ENCODE data around the gene CDC42BPG.
A peak's percentile ranks its signal among the peaks of the same experiment; 100 is the strongest.

CDC42BPG gene

DNA sequence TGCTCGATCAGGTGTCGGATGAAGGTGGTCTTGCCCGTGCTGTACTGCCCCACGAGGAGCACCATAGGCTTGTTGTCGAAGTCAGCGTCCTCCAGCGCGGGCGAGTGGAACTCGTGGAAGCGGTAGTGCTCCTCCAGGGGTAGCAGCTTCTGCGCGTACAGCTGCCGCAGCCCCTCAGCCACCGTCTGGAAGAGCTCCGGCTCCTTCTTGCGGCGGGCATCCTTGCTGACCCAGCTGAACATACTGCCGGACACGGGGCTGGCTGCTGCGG, 33.7 kb upstream of the CDC42BPG start:
- no peak for DNase-seq

DNA sequence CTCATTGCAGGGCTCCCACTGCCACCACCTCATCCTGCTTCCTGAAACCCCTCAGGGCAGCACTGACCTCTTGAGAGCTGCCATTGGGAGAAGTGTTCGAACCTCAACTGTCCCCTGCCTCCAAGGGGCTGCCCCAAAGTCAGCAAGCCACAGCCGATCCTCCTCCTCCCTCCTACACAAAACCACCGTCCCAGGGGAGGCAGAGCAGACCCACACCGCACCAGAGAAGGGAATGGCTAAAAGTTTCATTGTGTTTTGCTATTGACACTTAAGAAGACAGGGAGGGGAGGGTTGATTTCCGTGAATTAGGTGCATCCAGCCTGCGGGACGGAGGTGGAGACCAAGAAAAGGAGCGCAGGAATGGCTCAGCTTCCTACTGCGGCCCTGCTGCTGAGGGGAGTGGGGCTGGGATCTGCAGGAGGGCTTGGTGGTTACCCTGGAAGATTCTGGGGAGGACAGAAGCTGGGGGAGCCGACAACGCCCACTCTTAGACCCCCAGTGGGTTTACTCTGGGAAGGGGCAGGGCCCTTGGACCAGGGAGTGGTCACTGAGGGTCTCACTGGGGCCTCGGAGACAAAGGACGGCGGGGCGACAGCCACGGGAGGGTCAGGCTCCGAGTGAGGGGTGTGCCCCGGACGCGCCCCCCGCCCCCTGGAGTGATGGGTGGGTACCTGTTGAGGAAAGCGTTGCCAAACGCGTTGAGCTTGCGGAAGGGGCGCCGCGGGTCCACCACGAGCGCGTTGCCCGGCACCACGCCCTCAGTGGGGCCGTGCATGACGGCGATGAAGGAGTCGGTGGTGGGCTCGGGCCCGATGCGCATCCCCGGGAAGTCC, 33.2 kb upstream of the CDC42BPG start:
- no peak for DNase-seq

DNA sequence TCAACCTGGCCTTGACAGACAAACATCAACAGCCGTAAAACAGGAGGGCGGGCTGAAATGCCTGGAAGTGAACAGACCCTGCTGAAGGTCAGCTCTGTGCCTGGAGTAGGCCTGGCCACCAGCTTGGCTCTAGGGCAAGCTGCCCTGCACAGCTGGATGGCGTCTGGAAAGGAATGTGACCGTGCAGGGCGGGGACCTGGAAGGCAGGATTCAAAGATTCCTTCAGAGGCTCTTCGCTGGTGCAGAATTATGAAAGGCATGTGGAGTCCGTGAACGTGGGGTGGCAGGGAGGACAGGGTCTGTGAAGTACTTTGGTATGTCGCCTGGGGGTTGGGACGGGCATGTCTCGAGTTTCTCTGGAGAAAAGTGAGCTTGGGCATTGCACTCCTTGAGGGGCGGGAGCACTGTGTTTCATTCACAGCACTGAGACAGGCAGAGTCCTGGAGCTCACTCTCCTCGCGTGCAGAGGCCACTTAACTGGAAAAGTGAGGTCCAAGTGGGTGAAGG, 32.4 kb upstream of the CDC42BPG start:
- no peak for DNase-seq

DNA sequence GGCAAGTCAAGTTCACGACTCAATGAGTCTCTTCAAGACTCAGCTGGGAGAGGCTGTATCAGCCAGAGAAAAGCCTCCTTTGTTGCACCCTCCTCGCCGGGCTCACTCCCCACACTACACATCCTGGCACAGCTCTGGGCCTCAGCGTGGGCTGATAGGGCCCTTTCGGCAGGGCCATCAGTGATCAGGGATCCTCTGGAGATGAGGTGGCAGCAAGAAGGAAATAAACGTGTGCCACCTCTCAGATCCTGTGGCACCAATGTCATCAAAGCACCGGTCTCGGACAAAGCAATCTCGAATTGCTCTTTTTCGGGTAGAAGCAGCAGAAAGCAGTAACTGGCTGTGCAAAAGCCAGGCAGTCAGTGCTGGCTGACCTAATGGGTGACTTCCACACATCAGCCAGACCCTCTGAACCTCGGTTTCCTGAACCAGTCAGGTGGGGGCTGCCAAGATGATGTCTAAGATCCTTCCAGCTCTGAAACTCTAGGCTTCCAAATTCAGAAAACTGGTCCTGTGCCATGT, 31.8 kb upstream of the CDC42BPG start:
- no peak for DNase-seq

DNA sequence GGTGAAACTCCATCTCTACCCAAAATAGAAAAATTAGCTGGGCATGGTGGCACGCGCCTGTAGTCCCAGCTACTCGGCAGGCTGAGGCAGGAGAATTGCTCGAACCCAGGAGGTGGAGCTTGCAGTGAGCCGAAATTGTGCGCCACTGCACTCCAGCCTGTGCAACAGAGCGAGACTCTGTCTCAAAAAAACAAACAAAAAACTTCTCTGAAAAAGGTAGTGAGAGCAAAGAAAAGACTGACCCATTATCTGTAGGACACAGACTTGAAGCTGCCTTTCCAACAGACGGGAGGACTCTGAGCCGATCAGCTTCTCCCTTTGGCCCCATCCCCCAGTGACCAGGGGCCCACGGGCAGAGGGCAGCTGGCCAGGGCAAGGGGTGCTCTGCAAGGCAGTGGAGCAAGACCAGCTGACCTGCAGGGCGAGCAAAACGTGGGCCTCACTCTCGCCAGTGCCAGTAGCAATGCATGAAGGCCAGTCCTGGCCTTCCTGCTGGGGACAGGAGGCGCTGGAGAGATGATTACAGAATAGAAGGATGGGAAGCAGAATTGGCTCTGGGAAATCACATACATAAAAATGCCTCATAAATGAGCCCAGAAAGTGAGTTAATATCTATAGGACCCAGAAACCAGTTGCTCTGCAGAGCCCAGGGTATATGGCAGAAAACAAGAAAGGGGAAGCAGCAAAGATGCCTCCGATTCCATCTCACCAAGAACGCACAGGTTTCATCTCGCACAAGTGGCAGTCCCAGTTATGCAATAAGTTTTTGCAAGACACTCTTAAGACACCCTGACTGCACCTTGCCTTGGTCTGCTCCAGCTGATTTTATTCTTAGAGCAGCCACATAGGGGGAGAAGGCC, 31.1 kb upstream of the CDC42BPG start:
- DNase-seq = no peak

DNA sequence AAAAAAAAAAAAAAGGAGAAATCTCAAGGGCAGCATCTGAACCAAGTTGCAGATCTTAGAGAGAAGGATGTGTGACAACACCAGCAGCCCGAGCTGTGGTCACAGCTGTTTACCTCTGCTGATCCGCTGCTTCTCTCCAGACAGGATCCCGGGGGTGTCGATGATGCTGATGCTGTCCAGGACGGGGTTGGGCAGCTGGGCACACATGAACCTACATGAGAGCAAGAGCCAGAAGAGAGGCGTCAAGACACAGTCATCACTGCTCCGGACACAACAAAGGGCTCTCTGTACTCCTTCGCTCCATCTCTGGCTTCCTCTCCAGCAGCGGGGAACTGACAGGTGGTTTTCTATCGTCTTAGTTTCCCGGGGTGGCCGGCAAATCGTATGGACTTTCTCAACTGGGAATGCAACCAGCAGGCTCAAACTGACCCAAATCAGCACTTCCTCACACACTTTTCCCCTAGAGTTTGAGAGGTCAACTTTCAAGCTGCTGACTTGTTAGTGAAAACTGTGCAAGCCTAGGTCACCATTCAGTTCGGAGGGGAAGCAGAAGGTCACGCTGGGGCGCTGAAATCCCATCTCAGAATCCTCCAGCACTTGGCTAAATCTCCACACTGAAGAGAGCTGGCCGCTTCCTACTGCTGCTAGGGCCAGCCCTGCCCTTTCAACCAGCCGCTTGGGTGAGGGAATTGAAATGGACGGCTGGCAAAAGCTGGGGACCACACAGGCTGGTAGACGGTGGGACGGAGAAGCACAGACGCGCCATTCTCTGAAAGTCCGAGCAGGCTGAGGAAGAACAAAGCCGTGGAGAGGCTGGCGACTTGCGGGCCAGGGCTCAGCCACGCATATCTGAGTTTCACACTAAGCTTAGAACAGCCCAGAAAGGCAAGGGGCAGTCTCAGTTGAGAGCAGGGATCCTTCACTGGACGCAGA, 30.1 kb upstream of the CDC42BPG start:
- no peak for DNase-seq

DNA sequence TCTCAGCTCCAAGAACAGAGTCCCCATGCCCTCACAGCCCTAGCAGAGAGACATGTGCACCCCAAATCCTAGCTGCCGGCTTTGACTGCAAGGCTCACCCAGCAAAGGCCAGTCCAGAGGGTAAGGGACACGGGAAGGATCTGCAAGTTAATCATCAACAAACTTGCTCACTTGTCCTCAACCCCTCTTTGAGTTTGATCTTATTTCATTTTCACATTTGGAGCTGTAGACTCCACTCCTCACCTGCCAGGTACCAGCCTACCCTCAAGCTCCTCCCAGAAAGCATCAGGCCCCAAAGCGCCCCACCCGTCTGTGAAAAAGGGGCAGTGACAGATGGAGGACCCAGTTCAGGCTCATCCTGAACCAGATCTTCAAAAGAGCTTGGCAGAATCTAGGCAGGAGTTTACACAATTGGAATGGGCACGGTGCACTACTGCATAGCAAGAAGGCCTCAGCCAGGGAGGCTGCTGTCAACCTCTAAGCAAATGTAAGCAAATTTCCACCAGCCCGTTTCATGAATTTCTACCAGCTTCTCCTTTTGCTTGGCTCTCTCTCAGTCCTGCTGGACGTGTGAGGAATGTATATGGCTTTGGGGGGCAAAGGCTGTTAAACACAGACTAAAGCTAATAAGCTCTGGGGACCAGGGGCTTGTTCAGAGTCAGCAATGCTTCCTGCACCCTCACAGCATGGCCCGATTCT, 28.5 kb upstream of the CDC42BPG start:
- DNase-seq = no peak

DNA sequence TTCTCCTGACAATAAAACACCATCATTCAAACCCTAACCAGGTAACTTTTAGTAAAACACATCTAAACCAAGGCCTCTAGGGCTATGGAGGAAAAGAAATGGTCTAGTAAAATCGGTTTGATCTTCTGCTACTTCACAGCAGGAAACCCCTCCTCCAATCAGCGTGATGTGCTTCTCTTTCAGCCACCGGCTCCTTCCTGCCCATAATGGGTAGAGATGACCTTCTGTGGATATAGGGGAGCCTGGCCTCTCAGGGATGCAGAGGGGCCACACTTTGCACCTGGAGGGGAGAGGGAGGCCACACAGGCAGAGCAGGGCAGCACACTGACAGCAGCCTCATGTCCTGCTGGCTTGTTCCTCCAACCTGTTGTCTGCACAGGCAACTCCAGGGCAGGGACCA, 27.0 kb upstream of the CDC42BPG start:
- DNase-seq = no peak

DNA sequence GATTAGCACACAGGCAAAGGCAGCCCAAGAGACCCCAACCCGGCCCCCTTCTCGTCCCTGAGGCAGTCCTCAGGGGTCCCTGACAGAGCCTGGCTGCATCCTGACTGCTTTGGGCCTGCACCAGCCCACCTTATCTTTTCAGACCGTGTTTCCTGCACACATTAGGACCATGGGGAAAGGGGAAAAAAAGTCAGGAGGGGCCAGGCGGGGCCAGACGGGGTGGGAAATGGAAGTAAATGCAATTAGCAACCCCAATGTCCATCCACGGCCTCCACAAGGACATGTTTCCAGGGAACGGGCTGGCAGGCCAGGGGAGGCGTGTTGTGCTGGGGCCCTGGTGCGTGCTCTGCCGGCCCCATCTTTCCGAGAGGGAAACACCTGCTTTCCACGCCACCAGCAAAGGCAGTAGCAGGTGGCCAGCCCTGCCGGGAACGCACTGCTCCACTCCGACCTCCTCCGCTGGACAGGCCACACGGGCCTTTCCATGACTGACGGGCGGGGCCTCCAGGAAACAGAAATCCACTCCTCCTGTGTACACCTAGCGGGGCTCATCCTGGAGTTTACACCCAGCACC, 26.5 kb upstream of the CDC42BPG start:
- DNase-seq = no peak

DNA sequence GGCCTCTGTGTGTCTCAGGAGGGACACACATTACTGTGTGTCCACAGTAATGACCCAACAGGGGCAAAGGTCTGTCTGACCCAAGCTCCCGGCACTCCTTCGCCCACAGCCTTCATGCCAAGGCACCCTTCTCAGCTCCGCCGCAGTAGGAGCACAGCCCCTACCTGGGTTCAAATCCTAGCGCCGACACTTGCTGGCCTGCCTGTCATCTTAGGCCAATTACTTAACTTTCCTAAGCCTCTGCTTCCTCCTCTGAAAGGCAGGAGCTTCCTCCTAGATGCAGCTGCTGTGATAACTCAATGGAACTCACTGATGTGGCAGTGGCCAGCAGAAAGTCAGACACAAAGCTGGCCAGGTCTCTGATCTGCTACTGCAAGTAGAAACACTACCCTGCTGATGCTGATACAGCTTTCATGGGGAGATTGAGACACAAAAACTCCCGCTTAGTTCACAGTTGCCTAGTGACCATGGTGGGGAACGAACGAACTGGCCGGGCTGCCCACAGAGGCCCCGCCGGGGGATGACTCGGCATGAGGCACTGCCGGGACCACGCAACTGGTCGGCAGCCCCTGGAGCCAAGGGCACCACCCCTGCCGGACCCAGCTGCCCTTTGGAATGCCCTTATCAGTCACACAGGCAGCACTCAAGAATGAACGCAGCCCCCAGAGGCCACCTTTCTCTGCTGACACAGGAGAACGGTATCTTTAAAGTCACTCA, 25.9 kb upstream of the CDC42BPG start:
- peak; percentile 31 for DNase-seq

DNA sequence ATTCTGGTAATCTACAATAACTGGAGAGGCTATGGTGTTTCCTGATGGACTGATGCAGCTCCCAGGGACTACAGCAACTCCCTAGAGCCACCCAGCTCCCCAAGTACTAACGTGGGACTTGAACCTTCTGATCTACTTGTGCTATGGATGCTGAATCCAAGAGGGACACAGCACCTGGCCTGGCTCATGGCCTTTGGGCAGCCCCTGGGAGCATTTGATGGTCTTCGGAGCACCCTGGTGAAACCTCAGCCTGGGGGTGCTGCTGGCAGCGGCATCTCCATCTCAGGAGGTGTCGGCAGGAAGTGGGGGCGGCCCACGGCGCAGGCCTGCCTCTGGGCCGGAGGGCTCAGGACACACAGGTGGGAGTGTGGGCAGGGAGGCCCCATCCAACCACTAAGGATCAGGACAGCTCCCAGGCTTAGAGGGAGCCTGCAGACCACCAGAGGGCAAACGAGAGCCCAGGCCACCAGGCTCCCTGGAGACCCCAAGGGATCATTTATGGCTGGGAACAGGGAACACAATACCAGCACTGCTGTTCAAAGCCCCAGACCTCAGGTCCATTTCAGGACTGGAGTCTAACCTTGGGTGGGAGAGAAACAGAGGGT, 25.2 kb upstream of the CDC42BPG start:
- no peak for DNase-seq

DNA sequence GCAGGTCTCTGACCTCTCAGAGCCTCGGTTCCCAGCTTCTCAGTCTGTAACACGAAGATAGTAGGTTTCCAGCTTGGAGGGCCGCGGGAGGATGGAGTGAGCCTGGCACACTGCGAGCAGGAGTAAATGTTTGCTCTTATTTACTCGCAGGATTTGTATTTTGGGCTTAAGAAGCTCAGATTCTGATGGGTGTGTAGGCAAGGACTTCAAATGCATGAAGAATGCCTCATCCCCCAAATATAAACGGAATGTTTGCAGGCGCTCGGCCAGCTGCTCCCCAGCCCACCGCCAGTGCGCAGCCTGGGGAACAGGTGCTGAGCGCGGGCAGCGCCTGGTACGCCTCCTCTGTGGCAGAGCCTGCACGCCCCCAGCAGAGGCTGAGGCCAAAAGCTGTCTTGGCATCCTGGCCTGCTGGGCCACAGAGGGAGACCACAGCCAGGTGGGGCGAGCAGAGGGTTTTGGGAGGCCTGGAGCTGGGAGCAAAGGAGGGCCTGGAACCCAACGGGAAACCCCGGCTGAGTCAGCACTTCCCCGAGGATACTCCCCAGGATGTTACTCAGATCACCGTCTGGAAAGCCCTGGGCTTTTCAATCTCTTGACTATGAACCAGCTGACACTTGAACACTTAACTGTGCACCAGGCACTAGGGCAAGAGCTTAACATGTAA, 24.6 kb upstream of the CDC42BPG start:
- DNase-seq = no peak

DNA sequence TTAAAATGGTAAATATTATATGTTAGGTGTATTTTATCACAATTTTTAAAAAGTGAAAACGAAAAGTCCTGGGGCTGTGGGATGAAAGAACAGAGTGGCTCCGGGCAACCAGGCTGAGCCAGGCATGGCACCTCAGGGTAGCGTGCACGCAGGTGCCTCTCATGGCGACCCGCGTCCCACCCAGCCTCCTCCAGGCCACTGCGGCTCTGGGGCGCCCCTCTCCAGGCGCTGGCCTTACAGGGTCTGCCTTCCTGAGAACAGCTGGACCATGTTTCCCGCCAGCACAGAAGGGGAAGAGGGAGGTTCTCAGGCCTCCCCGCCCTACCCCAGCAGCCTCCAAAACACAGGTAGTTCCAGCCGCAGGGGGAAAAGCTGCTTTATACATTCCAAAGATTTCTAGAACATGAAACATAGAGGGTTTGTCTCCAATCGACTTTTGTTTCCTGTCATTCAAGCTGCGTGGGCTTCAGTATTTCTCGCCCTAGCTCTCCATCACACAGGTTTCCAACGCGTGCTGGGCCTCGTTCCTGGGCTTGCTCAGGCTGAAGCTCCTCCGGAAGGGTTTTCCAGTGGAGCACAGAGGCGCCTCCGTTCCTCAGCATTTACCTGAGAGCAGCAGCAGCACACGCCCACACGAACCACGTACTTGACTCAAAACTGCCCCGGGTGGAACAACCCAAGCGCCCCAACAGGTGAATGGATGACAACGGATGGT, 23.5 kb upstream of the CDC42BPG start:
- no peak for DNase-seq

DNA sequence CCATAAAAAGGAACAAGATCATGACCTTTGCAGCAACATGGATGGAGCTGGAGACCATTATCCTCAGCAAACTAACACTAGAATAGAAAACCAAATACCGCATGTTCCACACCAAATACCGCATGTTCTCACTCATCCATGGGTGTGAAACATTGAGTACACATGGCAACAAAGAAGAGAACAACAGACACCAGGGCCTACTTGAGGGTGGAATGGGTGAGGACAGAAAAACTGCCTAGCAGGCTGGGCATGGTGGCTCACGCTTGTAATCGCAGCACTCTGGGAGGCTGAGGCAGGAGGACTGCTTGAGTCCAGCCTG, 21.7 kb upstream of the CDC42BPG start:
- no peak for DNase-seq

DNA sequence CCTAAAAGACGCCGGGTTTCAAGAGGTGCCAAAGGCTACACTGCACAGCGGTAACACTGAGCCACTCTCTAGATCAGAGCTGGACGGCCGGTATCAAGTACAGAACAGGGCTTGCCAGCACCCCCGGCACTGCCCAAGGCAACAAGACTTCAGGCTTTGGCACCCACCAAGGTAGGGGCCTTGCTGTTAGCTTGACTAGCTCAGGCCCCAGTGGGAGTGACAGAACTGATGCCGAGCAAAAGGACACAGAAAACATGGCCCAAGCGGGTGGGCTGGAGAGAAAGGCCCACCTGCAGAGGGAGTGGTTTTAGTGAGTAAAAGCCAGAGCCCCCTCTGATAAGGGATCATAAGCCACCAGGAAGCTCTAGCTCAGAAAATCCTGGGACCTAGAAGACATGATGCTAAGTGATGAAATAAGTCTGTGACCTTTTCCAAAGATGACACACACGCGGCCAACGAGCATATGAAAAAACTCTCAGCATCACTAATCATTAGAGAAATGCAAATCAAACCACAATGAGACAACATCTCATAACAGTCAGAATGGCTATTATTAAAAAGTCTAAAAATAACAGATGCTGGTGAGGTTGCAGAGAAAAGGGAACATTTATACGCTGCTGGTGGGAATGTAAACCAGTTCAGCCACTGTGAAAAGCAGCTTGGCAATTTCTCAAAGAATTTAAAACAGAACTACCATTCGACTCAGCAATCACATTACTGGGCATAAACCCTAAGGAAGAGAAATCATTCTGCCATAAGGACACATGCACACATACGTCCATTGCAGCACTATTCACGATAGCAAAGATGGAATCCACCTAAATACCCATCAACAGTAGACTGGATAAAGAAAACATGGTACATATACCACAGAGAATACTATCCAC, 21.1 kb upstream of the CDC42BPG start:
- DNase-seq = no peak

DNA sequence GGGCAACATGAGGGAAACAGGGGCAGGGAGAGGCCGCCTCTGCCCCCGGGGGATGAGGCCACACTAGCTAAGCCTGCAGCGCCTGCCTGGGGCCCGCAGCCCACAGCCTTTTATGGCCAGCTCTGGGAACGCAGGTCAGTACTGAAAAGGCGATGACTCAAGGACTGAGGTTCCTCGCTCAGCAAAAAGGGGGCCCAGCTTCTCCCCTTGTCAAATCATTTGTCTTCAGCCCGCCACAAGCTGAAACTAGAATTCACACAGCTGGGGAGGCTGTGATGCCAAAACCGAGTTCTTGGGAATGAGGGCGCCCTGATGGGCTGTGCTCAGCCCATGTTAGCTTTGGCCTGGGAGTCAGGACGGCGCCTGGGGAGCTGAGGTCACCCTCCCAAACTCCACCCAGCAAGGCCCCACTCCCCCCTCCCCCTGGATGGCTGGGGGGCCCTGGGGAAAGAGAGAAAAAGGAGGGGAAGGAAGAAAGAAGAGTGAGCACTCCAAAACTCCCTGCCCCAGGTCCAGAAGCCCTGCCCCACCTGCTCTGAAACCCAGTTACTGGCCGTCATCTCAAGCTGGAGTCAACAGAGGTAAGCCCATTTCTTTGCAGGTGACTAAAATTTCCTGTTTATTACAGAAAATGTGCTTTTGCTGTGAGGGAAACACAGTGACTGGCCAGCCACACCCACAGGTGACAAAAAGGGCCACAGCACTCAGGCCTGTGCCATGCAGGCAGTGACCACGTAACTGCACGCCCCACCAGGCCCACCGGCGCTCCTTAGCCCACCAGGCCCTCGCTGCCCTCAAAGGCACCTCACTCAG, 20.2 kb upstream of the CDC42BPG start:
- DNase-seq = peak; percentile 37

DNA sequence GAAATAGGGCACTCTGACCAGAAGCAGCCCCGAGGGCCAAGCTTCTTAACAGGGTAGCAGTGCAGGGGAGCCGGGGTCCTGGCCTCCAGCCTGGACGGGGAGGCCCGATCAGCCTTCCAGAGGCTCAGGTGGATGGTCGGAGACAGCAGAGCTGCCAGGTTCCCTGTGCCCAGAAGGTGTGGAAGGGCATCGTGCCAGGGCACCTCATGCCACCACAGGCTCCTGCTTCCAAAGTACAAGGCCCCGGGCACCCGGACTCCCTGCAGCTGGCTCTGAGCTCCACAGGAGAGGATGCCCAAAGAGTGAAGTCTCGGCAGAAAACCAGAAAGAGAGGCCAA, 19.7 kb upstream of the CDC42BPG start:
- no peak for DNase-seq
